ENCODE data around the gene TDRD9.
"Not testable (repeated sequence)": the region's sequence is repeated elsewhere in the genome, so short reads cannot be mapped to it uniquely, and the experiment has no call there.

Gene TDRD9

DNA sequence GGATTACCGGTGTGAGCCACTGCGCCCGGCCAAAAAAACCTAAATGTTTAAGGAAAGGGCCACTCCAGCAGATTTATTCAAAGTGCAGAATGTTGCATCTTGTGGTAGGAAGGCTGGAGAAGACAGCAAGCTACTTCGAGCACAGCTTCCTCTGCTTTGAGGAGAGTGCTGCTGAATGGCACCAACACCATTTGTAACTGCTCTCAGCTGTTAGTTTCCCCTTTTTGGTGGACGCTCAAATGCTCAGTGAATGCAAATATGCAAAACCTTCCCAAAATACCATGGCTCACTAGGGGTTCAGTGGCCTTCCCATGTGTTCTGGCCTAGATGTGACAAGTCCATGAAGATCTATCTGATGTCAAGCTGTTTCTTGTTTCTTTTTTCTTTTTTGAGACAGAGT lies 2.9 kb upstream of the TDRD9 start:
- no peak for DNase-seq

GRCh38 chr14:103927566-103927965 lies 690 bp upstream of the TDRD9 start:
- no peak for DNase-seq

GRCh38 chr14:103930051-103930604 lies 1.9 kb downstream of the TDRD9 start:
- DNase-seq: no peak

GRCh38 chr14:103931422-103931821 lies 3.2 kb downstream of the TDRD9 start:
- no peak for DNase-seq

GRCh38 chr14:103932791-103933490 lies 4.7 kb downstream of the TDRD9 start:
- DNase-seq: no peak

- no peak for DNase-seq
These were observed 6.8 kb downstream of the TDRD9 start for GRCh38 chr14:103935102-103935501.

- no peak for DNase-seq
These were observed 13.2 kb downstream of the TDRD9 start for GRCh38 chr14:103941462-103941861.

- no peak for DNase-seq
These were observed 13.9 kb downstream of the TDRD9 start, which contains the start of gene RD3L for GRCh38 chr14:103941973-103942736. RD3L (minus strand) TSS chr14:103942529; CDS start chr14:103941695, 834 bp downstream.

DNA sequence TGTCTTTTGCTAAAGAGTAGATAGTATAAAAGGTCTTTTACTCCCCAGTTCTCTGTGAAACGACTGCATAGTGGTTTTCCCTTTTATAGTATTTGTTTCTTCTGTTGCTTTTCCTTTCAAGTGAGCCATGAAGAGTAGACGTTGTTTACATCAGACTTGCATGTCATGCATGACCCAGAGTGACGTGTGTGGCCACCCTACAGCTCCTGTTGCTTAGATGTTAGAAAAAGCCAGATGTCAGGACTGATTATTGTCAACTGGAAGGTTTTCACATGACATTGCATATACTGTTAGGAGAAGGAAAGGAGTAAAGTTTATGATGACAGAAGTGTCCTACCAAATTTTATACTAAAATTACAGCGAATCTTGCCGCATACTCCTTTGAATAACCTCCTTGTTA lies 15.4 kb downstream of the TDRD9 start:
- DNase-seq: no peak

DNA sequence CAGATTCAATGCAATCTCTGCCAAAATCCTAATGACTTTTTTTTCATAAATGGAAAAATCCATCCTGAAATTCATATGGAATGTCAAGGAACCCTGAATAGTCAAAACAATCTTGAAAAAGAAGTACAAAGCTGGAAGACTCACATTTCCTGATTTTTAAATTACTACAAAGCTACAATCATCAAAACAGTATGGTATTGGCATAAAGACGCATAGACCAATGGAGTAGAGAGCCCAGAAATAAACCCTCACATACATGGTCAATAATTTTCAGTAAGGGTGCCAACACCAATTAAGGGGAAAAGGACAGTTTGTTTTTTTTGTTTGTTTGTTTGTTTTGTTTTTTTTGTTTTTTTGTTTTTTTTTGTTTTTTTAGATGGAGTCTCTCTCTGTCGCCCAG lies 18.7 kb downstream of the TDRD9 start:
- DNase-seq: no peak

DNA sequence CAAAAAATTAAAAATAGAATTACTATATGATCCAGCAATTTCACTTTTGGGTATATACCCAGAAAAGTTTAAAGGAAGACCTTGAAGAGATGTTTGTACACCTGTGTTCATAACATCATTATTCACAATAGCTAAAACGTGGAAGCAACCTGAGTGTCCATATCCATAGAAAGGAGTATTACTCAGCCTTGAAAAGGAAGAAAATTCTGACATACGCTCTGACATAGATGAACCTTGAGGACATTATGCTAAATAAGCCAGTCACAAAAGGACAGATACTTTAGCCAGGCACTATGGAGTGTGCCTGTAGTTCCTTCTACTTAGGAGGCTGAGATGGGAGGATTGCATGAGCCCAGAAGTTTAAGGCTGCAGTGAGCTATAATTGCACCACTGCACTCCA lies 20.2 kb downstream of the TDRD9 start:
- DNase-seq: no peak

GRCh38 chr14:103949131-103949790 lies 21.0 kb downstream of the TDRD9 start:
- no peak for DNase-seq

- no peak for DNase-seq
These were observed 32.3 kb downstream of the TDRD9 start for GRCh38 chr14:103960457-103961055.

DNA sequence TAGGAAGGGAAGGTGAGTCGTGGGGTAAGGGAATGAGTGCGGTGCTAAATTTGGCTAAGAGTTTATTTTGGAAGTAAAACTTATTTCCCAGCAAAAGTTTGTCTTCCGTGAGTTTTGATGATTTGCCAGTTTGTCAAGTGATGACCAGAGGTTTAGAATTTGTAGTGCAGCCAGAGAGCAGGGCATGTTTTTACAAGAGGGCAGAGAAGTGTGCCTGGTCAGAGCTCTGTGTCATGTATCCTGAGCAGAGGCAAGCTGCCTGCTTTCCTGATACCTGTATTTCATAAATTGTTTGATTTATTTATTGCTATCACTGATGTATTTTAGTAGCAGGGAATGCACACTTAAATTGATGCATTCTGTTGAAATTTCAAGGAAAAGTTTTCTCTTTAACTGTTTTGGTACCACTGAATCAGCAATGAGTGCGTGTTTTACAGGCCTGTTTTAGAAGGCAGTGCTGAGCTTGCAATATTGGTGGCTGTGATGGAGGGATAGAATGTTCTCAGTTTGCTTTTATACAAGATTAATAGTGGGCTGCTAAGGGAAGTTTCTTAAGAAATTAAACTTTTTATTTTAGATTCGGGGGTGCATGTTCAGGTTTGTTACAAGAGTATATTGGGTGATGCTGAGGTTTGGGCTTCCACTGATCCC lies 33.8 kb downstream of the TDRD9 start:
- no peak for DNase-seq

GRCh38 chr14:103966631-103967030 lies 38.4 kb downstream of the TDRD9 start:
- DNase-seq: no peak

DNA sequence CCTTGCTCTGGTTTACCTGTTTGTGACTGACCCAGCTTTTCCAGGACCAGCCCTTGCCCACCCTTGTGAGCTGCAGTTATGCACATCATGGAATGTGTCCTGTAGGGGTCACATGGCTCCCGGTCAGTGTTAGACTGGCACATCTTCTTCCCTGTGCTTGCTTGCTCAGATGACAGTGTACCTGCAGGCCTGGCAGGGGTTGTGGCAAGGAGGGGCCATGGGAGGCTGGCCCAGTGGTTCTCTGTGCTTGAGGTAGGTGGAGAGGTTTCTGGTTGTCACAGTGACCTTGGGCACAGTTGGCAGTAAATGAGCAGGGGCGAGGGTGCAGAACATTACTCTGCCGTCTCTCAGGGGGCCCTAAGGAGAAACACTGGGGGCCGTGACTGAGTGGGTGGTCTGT lies 41.7 kb downstream of the TDRD9 start:
- no peak for DNase-seq

DNA sequence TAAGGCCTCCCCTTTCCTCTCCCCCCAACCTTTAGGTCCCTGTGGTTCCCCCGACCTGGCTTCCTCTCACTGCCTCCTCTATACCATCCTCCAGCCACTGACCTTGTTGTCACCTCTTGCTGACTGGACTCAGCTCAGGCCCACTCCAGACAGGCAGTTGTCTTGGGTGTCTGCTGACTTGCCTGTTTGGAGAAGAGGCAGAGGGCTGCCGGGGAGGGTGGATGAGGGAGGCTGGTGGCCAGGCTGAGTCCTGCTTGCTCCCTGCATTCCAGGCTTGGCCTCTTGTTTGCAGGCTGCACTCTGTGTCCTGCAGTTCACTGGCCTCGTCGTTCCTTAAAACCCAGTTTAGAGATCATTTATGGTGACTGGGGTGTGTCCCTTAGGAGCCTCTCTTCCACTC lies 45.1 kb downstream of the TDRD9 start:
- no peak for DNase-seq

- no peak for DNase-seq
These were observed 46.3 kb downstream of the TDRD9 start for GRCh38 chr14:103974575-103974974.

DNA sequence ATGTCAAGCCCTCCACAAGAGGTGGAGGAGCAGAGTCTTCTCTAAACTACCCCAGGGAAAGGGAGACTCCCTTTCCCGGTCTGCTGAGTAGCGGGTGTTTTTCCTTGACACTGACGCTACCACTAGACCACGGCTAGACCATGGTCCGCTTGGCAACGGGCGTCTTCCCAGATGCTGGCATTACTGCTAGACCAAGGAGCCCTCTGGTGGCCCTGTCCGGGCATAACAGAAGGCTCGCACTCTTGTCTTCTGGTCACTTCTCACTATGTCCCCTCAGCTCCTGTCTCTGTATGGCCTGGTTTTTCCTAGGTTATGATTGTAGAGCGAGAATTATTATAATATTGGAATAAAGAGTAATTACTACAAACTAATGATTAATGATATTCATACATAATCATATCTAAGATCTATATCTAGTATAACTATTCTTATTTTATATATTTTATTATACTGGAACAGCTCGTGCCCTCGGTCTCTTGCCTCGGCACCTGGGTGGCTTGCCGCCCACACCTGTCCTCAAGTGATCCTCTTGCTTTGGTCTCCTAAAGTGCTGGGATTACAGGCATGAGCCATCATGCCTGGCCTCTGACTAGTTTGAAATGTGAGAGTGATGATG lies 52.5 kb downstream of the TDRD9 start:
- DNase-seq: not testable (repeated sequence)

DNA sequence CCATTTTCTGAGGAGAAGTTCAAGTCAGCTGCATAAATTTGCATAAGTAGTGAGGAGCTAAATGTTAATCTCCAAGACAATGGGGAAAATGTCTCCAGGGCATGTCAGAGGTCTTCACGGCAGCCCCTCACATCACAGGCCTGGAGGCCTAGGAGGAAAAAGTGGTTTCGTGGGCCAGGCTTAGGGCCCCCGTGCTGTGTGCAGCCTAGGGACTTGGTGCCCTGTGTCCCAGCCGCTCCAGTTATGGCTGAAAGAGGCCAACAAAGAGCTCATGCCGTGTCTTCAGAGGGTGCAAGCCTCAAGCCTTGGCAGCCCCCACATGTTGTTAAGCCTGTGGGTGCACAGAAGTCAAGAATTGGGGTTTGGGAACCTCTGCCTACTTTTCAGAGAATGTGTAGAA lies 55.9 kb downstream of the TDRD9 start:
- no peak for DNase-seq

- no peak for DNase-seq
These were observed 60.8 kb downstream of the TDRD9 start for GRCh38 chr14:103989034-103989433.

DNA sequence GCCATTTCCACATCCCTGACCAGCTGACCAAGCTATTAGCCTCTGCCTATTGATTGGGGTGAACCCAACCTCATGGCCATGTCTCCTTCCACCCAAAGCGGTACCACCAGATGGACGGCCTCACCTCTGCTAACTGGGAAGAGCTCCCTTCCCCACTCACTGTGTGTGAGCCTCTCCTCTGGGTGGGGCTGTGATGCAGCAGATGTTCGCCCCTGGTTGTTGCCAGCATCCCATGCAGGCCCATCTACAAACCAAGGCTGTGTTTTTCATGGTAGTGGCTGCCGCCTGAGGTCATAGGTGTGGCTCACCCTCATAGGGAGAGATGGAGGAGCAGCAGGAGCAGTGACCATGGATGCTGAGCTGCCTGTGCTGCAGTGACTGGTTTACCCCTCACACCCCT lies 61.7 kb downstream of the TDRD9 start:
- DNase-seq: no peak

Data from activated CD4-positive, CD25-positive, alpha-beta regulatory T cell (primary cell).